Prostate gland (tissue), 2 donors: Measurements from ENCODE around the gene KLF15.

ENCODE experiments used
- CTCF ChIP-seq, 4 experiments: fragments of 200-600 bp in 2 of 4; fragments of 450-650 bp in 2 of 4; sonication (generic) in 2 of 4; IDR thresholded peaks; 1 replicate in 3 of 4; 2 replicates in 1 of 4; pipeline ENCODE4 v1.5.1; 2016 to 2019; ENCODE audit warnings: antibody characterized with exemption in 4 of 4, mild to moderate bottlenecking in 2 of 4, moderate library complexity in 2 of 4
- POLR2A ChIP-seq: fragments of 450-650 bp; IDR thresholded peaks from one replicate; pipeline ENCODE4 v1.6.1; 2016; ENCODE audit warnings: antibody characterized with exemption, mild to moderate bottlenecking

GRCh38 chr3:126352476-126353454, 4.4 kb downstream of the KLF15 start:
- TF ChIP-seq POLR2A (no peak), CTCF (IDR thresholded peaks at IDR 0.05) (no peak)
